ENCODE measurements around the gene NAPB.
"Not testable (repeated sequence)": the region's sequence is repeated elsewhere in the genome, so short reads cannot be mapped to it uniquely, and the experiment has no call there.

Gene NAPB

GRCh38 chr20:23366384-23366783 lies 54.9 kb downstream of the NAPB start:
- DNase-seq: no peak

DNA sequence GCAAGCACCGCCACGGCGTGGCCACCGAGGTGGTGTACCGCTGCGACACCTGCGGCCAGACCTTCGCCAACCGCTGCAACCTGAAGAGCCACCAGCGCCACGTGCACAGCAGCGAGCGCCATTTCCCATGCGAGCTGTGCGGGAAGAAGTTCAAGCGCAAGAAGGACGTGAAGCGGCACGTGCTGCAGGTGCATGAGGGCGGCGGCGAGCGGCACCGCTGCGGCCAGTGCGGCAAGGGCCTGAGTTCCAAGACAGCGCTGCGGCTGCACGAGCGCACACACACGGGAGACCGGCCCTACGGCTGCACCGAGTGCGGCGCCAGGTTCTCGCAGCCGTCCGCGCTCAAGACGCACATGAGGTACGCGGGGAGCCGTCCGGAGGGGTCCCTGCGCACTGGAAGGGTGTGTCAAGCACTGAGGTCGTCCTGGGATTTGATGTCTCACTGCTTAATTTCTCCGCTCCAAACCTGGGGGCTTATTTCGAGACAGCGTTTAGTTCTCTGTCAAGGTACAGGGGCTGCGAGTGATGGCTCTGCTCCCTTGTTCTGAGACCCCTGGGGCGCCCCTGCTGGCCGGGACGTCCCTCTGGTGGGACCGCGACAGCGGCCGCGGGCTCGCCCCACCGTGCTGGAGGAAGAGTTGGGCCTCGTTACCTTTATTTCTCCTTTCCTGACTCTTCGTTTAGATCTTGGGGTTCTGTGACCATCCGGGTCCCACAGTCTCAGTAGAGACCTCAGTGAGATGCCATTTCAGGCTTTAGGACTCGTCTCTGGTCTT lies 55.7 kb downstream of the NAPB start:
- DNase-seq: no peak

GRCh38 chr20:23363257-23363649 lies 58.0 kb downstream of the NAPB start:
- DNase-seq: no peak

GRCh38 chr20:23362392-23363256 lies 58.7 kb downstream of the NAPB start:
- no peak for DNase-seq

GRCh38 chr20:23361476-23362391 lies 59.6 kb downstream of the NAPB start, which contains the start of gene GZF1:
Gene GZF1 (plus strand): TSS chr20:23362182. CDS start chr20:23364384, 2,202 bp downstream.
- peak; percentile 93 for DNase-seq

DNA sequence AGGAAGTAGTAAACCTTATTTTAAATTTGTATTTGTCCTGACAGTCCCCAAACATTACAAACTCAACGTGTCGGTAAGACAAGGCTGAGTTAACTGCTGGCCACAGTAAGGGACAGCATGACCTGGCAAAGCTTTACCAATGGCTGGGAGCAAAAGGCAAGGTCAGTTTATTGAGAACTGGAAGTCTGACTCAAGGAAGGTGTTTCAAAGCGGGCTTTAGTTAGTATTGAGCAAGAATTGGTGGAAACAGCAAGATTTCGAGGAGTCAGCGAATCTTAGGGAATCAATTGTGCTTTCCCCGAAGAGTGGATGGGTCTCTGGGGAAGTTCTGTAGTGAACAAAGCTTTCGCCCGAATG lies 60.2 kb downstream of the NAPB start:
- DNase-seq: no peak

GRCh38 chr20:23360531-23360930 lies 60.8 kb downstream of the NAPB start:
- DNase-seq: no peak

GRCh38 chr20:23358923-23359593 lies 62.2 kb downstream of the NAPB start:
- DNase-seq: no peak

GRCh38 chr20:23358563-23358906 lies 62.8 kb downstream of the NAPB start:
- no peak for DNase-seq

DNA sequence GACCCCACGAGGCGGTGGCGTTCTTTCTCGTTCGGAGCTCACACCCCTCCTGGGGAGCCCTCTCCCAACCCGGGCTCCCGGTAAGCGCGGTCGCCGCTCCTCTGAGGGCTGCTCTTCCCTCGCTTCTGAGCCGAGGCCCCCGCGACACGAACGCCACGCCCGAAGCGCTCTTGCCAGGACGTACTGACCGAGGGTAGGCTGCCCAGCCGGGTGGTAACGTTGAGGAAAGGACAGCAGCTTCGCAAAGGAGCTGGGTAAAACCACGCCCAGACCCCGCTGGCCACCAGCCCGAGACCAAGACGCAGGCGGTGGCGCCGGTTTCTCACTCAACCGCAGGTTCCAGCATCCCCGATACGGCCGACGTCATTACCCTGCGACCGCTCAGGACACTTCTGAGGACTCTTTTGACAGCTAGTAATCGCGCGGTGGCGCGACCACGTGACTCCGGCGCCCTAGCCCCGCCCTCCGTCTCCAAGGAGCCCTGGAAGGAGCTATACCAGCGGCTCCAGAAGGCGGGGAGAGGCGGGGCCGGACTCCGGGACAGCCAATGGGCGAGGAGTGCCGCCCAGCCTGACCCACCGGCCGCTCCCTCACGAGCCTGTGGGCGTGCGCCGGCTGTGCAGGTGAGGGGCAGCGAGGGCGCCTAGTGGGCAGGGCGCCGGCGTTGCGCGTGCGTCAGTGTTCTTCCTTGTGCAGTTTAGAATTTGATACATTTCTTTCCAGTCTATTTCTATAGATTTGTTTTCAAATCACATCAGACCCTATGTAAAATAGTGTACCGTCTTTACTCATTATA lies 63.3 kb downstream of the NAPB start:
- DNase-seq: peak; percentile 98

DNA sequence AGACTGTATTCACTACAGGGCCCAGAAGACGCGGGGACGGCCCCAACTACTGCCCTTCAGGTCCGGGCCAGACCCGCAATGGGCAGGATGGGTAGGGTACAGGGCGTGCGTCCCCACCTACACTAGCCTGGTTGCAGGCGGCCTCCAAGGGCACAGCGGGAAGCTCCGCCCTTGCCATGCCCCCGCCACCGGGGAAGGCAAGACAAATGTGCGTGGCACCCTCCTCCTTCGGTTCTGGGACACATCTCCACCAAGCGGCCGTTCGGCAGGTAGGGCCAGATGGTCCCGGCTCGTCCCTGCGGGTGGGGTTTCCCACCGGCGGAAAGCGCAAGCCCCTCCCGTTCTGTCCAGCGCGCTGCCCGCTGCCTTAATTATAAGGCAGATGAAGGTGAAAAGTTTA lies 65.1 kb downstream of the NAPB start:
- no peak for DNase-seq

DNA sequence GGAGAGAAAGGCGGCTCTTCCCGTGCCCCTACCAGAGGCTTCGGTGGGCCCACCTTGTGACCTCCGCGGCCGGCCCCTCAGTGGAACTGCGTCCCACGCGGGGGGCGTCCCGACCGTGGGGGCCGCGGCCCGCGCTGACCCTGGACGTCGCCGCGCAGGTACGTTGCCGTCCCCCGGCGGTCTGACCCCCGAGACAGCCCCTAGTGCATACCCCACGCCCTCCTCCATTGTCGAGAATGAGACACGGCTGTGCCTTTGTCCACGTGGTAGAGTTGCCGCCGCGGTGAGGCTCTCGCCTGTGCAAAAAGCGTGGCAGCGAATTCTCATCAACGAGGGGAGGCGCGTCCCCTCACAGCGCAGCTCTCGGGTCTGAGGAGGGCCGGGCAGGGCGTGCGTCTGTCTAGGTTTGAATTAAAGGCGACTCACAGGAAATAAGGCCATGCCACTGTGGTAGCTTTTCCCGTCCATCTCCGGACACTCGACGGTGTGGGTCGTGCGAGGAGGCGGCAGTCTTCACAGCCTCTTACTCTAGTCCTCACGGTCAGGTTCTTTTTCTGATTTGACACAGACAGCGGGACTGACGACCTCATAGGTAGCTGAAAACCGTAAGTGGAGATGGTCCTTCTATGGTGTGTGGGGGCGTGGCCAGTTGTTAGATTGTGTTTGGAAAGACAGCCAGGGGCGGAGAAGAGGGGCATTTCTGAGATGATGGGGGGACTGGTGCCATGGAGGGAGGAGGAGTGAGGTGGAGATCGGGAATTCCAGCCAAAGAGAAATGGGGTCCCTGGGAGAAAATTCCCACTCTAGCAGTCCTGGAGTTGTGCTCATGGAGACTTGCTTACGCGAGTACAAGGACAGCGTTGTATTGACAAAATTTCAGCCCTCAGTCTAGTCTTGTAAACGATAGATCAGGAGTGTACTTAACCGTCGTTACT lies 70.1 kb downstream of the NAPB start:
- DNase-seq: peak; percentile 27

DNA sequence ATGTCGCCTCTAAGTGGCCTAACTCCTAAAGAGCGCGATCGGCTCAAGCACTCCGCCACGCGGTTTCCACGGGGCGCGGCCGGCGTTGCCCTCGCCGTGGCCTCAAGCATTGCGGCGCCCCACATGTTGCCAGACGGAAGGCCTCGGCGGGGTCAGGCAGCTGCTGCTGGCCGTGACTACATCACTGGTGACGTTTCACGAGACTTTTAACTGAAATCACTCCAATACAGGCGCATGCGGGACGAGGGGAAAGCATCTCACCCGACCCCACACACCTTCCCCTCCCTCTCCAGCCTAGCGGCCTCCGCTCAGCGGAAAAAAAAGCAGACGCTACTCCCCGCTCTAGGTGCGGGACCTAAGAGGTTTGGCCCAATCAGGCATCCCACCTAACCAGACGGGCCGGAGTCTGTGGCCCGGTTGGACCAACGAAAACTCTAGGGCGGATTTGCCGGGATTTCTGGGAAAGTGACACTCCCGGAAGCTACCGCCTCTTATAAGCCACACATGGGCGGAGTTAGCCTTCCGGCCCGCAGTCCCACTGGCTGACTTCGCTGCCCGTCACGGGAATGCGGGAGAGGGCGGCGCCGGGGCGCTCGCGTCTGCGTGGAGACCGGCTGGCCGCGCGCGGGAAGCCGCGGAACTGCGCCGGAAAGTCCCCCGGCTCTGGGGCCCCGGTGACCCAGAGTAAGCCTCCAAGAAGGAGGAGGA lies 70.9 kb downstream of the NAPB start, which contains the start of gene NXT1:
Gene NXT1 (plus strand): TSS at position 596 of the 708 bp plus-strand sequence. CDS start 3,251 bp downstream, outside the sequence.
- DNase-seq: peak; percentile 99

DNA sequence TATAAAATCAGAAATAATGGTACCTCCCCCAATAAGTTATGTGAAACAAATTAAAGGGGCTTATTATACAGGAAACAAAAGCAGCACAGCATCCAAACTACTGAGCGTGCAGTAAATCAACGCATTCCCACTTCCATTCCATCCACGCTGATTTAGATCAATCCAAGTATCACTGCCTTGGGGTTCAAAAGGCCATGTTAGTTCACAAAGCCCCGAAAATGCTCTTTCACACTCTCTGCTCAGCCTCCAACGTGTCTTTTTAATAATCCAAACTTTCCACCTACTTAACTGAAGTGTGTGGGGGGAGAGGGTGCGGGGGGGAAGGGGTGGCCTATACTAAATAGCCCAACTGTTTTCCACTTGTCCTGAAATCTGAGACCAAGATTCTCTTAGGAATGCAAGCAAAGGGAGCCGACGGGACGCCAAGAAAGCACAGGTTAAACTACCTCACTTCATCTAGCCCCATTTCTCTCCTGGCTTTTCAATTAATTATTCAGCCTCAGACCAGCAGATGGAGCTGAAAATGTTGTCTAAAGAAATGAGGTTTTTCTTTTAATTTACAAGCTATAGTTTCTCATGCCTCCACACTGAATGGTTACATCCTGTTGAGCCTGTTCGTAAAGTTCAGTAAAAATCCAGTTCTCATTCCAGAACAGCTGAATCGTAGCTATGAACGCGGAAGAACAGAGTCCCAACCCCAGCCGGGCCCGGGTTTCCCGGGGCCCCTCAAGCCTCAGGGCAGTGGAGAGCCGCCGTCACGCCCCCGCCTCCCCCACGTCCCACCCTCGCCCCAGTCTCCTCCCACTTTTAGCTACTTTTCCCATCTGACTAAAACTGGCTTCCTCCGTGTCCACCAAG lies 71.7 kb downstream of the NAPB start:
- no peak for DNase-seq

DNA sequence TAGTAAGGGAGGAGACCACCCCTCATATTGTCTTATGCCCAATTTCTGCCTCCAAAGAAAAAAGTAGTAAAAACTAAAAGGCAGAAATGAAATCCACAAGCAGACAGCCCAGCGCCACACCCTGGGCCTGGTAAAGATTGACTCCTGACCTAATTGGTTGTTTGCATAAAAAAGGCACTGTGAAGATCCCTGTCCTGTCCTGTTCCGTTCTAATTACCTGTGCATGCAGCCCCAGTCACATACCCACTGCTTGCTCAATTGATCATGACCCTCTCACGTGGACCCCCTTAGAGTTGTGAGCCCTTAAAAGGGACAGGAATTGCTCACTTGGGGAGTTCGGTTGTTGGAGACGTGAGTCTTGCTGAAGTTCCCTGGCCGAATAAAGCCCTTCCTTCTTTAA lies 72.8 kb downstream of the NAPB start:
- DNase-seq: not testable (repeated sequence)

DNA sequence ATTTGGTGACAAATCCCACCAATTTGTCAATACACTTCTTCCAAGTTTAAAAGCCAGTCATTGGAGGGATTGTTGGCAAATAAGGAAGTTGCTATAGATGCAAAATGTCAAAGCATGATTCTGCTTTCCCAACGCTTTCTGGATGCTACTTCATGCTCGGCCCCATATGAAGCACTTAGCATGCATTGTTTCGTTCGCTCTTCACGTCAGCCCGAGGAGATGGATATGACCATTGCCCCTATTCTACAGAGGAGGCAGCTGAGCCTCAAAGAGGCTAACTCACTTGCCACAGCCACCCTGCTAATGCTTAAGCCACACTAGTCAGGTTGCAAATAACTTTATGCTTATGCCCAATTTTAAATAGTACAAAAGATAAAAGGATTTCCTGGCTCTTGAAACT lies 73.5 kb downstream of the NAPB start:
- DNase-seq: no peak

GRCh38 chr20:23346002-23346401 lies 75.3 kb downstream of the NAPB start:
- no peak for DNase-seq

DNA sequence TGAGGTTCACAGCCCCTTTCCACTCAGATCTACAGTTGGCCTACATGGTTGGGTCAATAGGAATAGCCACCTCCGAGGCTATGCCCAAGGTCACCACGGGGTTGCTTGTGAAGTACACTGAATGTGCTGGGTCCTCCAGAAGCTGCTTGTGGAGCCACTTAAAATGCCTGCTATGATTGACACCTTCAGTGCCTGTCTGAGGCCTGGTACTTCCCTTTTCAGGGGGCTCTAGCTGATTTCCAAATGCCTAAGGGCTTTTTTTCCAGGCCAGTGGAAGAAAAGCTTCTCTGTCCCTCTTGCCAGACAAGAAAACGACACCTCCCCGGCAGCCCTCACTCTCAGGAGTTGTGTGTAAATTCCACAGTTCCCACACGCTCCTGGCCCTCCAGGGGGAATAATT lies 77.0 kb downstream of the NAPB start:
- no peak for DNase-seq

- no peak for DNase-seq
Observed at GRCh38 chr20:23343590-23343989, 77.7 kb downstream of the NAPB start.
